CD4-positive, alpha-beta T cell treated with Interleukin-10 for 1 hour (primary cell): Measurements from ENCODE around the gene CD7.

ENCODE experiments used
- DNase-seq: peaks from one replicate; pipeline ENCODE4 v3.0.0-alpha.2; 2020

Gene CD7

GRCh38 chr17:82277851-82278250 is 39.6 kb downstream of the CD7 start:
- no peak for DNase-seq

- DNase-seq = no peak
These were observed 40.5 kb downstream of the CD7 start for GRCh38 chr17:82276938-82277337.

GRCh38 chr17:82275326-82275725 is 42.1 kb downstream of the CD7 start:
- DNase-seq = no peak

- DNase-seq = no peak
These were observed 43.0 kb downstream of the CD7 start for GRCh38 chr17:82274134-82275020.

- DNase-seq = peak; percentile 92
These were observed 43.9 kb downstream of the CD7 start, which contains the start of gene CSNK1D for GRCh38 chr17:82273327-82274133. Gene CSNK1D, minus strand, starts transcription at chr17:82273700. Its CDS starts 319 bp downstream, at chr17:82273381.

GRCh38 chr17:82272495-82273326 is 44.7 kb downstream of the CD7 start:
- peak; percentile 58 for DNase-seq

GRCh38 chr17:82271401-82271800 is 46.0 kb downstream of the CD7 start:
- no peak for DNase-seq

- DNase-seq = no peak
These were observed 46.8 kb downstream of the CD7 start for GRCh38 chr17:82270651-82271050.

GRCh38 chr17:82269882-82270500 is 47.4 kb downstream of the CD7 start:
- peak; percentile 31 for DNase-seq

GRCh38 chr17:82269138-82269881 is 48.1 kb downstream of the CD7 start:
- no peak for DNase-seq

- no peak for DNase-seq
These were observed 49.6 kb downstream of the CD7 start for GRCh38 chr17:82267575-82268379.

- no peak for DNase-seq
These were observed 51.3 kb downstream of the CD7 start for GRCh38 chr17:82266142-82266541.
